GM04504 (cell line): Measurements from ENCODE around the gene KRTAP4-7.
"Not testable (repeated sequence)": the region's sequence is repeated elsewhere in the genome, so short reads cannot be mapped to it uniquely, and the experiment has no call there.

Experiments used
- DNase-seq: peaks from one replicate; pipeline ENCODE4 v3.0.0-alpha.2; 2012; ENCODE audit warnings: low read depth

KRTAP4-7 gene

DNA sequence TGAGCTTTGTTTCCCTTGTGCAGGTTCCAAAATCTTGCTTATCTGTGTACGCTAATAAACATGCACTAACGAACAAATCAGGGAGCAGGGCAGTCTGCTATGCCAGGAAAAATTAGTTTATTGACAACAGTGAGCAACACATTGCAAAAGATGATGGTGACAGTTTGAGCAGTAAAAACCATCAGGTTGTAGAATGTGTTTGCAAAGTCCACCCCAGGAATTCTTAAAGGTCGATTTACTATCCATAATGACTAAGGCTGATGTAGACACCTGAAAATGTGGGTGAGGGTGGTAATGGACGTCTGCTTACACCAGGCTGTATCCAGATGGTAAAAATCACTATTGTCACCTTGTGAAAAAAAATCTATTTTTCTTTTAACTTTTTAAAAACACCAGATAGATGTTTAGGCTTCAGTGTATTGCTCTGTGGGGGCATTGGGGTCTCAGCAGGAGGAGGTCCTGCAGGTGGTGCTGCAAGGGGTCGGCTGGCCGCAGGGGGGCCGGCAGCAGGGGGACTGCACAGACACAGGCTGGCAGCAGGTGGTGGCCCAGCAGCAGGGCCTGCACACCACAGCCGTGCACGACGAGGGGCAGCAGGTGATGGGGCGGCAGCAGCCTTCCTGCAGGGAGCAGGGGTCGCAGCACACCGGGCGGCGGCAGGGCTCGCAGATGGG, 18.8 kb upstream of the KRTAP4-7 start:
- DNase-seq, result not testable (repeated sequence)

DNA sequence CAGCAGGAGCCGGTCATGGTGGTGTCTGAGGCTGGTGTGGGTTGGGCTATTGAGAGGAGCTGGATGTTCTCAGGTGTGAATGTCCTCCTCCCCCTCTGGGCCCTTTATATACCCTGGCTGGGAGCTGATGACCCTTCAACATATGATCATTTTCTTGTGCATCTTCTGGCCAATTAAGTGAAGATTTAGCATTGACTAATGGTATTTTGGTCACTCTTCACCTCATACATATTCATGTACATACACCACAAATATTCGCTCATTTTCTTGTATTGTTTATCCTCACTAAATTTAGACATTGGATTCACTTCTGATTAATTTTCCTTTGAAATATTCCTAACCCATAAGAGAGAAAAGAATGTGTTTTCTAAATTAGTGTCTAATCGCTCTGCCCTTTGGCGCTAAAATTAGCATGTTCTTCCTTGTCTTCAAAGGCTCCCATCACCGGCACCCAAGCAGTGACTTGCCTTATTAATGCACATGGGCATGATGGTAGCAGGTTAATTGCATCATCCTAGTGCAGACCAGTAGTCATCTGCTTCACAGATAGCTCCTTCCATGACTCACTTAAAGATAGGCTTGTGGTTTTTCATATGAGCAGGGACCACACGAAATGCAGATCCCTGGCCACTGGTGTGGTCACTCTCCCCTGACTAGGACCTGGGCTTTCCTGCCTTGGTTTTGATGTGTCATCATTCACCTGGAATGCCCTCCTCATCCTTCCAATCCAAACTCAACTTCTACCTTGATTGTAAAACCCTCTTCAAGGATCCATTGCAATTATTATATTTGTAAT, 17.9 kb upstream of the KRTAP4-7 start, which contains the start of gene KRTAP2-4:
Gene KRTAP2-4 (minus strand): TSS at position 51 of the 796 bp plus-strand sequence. CDS start 34 bp downstream, at position 17.
- peak; percentile 80 for DNase-seq

DNA sequence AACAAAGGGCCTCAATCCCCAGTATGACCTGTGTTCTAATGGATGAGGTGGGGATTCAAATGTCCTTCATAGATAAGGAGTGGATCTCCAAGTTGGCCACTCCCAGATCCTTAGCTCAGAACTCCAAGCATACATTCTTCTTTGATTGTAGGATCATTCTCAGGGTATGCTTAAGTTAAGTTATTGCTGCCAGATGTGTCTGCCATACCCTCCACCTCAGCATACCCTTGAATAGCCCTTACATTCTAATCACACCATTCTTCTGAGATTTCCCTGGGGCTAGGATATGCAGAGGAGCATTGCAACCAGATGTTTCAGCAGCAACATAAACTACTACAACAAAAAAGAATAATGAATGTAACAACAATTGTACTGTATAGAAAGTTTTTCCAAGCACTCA, 16.7 kb upstream of the KRTAP4-7 start:
- DNase-seq, result peak; percentile 74

DNA sequence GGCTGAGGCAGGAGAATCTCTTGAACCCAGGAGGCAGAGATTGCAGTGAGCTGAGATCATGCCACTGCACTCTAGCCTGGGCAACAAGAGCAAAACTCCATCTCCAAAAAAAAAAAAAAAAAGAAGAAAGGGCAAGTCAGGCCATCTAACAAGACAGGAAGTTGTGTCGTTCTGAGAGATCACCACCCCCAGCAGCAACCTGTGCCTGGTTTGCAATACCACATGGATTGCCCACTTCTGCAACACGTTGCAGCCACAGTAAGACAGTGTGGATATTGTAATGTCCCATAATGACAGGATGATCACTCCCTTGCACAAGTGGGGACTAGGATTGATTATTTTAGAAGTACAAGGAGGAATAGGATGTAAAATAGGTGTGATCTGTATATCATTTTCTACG, 14.9 kb upstream of the KRTAP4-7 start:
- DNase-seq, result no peak

DNA sequence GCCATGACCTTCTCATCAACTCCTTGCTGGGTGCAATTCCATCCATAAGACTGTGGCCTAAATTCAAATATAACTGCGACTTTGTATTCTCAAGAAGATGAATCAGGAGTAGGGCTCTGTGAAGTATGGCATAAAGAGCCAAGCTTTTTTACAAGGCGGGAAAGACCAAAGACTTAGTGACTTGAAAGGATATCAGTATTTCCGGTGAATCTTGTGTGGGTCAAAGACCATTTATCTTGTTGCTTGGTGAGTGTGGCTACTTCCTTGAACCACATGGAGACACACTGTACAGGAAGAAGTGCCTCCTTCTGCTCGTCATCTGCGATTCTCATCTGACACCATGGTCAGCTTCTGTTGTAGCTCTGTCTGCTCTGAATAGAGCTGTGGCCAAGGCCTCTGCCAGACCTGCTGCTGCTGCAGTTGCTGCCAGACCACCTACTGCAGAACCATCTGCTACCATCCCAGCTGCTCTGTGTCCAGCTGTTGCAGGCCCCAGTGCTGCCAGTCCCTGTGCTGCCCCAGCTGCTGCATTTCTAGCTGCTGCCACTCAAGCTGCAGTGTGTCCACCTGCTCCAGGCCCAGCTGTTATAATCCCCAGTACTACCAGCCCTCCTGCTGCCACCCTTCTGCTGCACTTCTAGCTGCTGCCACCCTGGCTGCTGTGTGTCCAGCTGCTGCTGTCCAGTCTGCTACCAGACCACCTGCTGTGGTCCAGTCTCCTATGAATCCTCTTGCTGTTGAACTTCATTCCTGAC, 12.2 kb upstream of the KRTAP4-7 start:
- no peak for DNase-seq

DNA sequence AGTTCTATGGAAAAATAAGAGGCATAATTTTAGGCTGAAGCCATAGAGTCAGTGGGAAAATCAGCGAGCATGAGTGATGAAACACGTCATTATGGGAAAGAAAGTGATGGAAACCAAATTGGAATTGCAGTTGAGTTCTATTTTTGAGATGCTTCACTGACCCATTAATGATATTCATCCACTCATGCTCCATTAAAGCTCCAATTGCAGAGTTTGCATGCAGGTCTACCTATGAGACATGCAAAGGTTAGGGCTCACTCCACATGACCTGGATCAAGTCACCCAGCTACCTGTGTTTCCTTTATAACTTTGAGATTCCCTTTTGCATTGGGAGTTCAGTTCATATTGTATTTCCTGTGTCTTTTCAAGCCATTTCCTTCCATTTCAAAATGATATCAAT, 10.3 kb upstream of the KRTAP4-7 start:
- DNase-seq, result no peak

DNA sequence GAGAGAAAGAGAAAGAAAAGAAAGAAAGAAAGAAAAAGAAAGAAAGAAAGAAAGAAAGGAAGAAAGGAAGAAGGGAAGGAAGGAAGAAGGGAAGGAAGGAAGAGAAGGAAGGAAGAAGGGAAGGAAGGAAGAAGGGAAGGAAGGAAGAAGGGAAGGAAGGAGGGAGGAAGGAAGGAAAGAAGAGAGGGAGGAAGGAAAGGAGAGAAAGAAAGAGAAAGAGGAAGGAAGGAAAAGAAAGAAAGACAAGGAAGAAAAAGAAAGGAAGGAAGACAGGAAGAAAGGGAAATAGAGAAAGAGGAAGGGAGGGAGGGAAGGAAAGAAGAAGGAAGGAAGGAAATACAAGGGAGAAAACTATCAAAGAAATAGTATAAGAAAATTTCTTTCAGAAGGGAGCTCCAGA, 7.2 kb upstream of the KRTAP4-7 start:
- no peak for DNase-seq

DNA sequence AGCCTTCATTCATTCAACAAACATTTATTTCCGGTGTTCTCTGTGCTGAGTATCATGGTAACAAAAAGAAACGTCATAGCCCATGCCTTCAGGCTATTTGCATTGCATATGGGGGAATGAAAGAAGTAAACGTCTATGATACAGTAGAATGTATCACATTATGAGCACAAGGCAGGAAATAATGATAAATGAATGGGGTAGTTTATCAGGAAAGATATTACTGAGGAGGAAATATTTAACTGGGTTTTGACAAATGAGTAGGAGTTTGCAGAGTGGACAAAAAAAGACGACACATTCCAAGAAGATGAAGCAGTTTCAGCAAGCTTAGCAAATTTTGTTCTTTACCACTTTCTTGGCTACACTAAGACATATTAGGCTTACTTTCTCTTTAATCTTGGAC, 1.3 kb upstream of the KRTAP4-7 start:
- DNase-seq, result no peak

DNA sequence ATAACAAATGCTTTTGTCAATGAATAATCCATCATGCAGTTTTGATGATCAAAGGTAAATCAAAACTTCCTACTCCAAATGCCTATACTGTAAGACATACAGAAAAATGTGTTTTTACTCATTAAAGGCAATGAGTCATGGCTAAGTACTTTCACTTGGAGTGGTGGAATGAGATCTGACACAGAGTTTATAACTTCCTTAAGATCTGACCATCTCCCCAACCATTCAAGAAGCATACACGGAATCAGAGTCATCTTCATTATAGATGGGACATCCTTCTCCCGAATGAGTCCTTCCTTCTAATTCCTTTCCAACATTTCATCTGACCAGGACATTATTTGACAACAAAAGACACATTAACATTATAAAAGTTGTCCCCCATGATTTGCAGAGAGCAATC, 523 bp upstream of the KRTAP4-7 start:
- not testable (repeated sequence) for DNase-seq

DNA sequence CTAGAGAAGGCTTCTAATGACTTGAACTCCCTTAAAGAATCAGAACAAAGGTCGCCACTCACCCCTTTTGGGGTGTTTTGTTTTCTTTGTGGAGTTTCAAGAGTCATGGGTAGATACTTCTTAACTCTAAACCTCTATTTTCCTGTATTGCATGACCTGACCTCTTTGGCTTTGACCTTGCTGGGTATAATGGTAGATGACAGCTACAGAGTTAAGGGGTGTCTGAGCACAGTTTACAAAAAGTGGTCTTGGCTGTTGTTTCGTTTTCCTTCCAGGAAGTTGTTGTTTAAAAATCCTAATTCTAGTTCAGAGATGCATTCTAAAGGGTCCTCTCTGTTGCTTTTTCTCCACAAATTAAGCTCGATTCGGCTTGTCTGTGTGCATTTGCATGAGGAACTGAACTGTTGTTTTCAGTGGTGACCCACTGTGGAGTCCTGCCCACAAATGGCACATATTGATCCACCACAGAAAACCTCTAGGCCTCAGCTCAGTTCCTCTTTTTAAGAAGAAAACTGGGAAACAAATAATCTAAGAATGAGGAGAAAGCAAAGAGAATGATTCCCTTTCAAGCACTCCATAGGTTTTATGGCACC, 4.9 kb downstream of the KRTAP4-7 start:
- not testable (repeated sequence) for DNase-seq

DNA sequence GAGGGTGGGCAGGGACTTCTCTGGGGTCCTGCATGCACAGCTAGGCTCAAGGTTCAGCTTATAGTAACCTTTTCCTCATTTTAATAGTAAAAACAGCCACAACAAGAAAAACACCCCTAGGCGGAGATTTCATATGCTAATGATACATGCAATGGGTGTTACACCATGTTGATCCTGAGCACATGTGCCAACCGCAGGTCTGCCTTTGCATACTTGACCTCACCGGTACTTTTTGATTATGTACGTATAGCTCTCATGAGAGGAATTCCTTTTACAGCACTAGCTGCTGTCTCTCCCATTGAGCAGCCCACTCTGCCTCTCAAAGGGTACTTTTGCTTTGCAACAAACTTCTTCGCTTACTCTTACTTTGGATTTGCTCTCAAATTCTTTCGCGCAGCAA, 12.1 kb downstream of the KRTAP4-7 start:
- no peak for DNase-seq

DNA sequence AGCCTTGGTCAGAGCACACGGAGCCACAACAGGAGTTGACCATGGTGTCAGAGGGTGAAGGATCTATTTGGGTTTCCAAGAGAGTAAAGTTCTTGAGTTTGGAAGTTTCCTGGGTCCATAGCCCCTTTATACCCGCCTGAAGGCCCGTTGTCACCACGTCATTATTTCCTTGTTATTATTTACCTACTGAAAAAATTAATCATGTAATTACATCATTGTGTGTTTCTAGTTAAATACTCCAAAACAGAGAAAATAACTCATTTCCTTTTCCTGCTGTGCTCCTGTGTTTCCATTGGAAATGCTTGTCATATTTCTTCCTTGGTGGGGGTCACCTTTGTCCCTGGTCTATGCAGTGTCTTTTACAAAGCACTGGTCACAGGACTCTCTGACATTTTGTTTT, 14.1 kb downstream of the KRTAP4-7 start, which contains the start of gene KRTAP4-8:
Gene KRTAP4-8 (minus strand): TSS at position 101 of the 400 bp plus-strand sequence. CDS start 58 bp downstream, at position 43.
- DNase-seq, result no peak

DNA sequence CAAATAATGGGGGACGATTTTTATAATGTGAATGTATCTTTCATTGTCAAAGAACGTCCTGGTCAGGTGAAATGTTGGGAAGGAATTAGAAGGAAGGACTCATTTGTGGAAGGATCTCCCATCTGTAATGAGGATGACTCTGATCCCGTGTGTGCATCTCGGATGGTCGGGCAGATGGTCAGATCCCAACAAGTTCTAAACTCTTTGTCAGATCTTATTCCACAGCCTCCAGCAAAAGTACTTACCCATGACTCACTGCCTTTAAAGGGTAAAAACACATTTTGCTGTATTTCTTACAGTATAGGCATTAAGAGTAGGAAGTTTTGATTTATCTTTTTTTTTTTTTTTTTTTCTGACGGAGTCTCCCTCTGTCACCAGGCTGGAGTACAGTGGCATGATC, 14.5 kb downstream of the KRTAP4-7 start:
- DNase-seq, result peak; percentile 30

DNA sequence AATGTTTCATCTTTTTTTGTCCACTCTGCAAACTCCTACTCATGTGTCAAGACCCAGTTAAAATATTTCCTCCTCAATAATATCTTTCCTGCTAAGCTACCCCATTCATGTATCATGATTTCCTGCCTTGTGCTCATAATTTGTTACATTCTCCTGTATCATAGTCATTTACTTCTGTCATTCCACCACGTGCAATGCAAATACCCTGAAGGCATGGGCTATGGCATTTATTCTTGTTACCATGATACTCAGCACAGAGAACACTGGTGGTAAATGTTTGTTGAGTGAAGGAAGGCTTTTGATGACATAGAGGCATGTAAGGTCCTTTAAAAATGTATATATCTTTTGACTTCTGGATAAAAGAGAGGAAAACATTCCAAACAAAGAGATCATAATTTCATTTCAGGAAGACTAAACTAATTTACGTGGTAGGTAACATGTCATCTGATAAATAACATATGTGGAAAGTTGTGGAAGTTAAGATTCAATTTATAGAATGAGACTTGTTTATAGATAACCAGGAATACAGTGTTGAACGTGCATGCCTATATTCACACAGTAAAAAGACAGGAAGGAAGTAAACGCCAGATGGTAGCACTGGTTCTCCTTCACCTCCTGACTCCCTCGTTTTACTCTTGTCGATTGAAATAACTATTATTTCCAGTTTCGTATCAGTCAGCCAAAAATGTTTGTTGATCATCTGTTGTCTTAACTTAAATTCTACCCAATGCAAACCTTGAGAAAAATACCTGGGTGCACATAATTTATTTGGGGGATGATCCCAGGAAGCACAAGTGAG, 15.9 kb downstream of the KRTAP4-7 start:
- peak; percentile 65 for DNase-seq

DNA sequence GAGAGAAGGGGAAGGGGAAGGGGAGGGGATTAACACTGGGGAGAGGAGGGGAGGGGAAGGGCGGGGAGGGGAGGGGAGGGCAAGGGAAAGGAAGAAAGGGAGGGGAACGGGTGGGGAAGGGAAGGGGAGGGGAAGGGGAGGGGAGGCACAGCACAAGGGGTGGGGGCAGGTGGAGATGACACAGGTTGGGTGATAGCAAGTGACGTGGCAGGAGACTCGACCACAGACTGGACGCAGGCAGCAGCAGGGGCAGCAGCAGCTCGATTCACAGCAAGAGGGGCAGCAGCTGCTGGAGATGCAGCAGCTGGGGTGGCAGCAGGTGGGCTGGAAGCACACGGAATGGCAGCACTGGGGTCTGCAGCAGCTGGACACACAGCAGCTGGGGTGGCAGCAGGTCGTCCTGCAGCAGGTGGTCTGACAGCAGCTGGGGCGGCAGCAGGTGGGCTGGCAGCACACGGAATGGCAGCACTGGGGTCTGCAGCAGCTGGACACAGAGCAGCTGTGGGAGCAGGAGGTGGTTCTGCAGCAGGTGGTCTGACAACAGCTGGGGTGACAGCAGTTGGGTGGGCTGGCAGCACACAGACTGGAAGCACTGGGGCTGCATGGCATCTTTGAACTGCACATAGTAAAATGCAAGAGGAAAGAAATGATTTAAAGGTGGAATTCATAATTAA, 17.8 kb downstream of the KRTAP4-7 start, which contains the start of gene KRTAP4-16:
Gene KRTAP4-16 (minus strand): TSS at position 624 of the 674 bp plus-strand sequence. CDS start 0 bp downstream, at position 624.
- DNase-seq, result no peak

DNA sequence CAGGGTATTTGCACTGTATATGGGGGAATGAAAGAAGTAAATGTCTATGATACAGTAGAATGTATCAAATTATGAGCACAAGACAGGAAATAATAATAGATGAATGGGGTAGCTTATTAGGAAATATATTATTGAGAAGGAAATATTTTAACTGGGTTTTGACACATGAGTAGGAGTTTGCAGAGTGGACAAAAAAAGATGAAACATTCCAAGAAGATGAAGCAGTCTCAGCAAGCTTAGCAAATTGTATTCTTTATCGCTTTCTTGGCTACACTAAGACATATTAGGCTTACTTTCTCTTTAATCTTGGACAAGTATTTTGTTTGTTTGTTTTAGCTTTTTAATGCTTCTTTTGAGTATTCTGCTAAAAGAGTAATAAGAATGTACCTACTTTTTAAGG, 19.9 kb downstream of the KRTAP4-7 start:
- no peak for DNase-seq

DNA sequence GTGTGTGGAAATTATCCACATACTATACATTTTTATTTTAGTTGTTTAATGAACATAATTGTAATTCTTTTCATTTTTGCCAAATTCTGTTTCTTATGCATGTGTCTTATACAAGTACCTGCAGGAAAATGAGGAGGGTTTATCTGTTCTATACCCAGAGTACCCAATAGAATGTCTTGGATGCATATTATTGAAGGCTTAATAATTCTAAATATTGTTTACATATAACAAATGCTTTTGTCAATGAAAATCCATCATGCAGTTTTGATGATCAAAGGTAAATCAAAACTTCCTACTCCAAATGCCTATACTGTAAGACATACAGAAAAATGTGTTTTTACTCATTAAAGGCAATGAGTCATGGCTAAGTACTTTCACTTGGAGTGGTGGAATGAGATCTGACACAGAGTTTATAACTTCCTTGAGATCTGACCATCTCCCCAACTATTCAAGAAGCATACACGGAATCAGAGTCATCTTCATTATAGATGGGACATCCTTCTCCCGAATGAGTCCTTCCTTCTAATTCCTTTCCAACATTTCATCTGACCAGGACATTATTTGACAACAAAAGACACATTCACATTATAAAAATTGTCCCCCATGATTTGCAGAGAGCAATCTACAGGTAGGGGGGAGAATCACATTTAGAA, 20.6 kb downstream of the KRTAP4-7 start:
- DNase-seq, result not testable (repeated sequence)

DNA sequence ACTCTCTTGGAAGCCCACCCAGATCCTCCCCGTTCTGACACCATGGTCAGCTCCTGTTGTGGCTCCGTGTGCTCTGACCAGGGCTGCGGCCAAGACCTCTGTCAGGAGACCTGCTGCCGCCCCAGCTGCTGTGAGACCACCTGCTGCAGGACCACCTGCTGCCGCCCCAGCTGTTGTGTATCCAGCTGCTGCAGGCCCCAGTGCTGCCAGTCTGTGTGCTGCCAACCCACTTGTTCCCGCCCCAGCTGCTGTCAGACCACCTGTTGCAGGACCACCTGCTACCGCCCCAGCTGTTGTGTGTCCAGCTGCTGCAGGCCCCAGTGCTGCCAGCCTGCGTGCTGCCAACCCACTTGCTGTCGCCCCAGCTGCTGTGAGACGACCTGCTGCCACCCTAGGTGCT, 21.4 kb downstream of the KRTAP4-7 start, which contains the start of gene KRTAP4-9:
Gene KRTAP4-9 (plus strand): TSS at position 43 of the 400 bp plus-strand sequence. CDS start 0 bp downstream, at position 43.
- DNase-seq, result not testable (repeated sequence)

DNA sequence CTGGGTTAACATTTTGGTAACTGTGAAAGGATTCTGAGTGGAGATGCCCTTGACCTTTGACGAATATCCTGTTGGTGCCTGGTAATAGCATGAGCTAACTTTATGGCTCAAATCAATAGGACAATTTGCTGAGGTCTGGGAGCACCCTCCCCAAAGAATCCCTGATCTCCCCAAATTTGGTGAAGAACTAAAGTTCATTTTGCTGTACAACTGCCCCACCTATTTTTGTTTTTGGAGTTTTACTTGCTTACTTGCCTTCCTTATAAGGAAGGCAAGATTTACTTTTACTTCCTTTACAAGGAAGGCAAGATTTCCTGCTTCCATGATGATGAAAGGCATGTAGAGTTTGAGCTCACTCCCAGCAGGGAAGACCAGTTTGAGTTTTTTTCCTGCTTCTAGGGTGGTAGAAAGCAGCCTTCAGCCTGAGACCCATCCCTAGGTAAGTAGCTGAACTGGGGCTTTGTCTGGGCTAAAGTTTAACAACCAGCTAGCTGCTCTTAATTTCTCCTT, 24.0 kb downstream of the KRTAP4-7 start:
- DNase-seq, result no peak
